ENCODE results near the gene CST5.

DNA sequence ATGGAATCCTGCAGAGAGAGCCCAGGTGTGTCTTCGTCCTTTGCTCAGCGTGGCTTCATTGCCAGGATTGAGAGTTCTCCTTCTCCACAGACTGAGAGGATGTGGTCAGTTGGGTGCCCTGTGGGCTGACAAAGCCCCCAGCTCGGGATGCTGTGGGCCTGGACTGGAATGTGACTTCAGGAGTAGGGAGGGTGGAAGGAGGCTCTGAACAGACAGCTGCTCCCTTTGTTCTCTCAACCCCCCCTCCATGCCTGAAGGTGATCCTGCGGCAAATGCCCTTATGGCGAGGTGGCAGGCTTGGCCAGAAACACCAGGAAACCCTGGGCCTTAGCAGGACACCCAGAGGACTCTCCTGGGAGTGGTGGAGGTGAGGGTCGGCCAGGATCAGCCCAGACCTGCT lies 1.8 kb upstream of the CST5 start:
- TF ChIP-seq POLR2AphosphoS5 (IDR thresholded peaks at IDR 0.05), result no peak
- TF ChIP-seq, protein P1, sequence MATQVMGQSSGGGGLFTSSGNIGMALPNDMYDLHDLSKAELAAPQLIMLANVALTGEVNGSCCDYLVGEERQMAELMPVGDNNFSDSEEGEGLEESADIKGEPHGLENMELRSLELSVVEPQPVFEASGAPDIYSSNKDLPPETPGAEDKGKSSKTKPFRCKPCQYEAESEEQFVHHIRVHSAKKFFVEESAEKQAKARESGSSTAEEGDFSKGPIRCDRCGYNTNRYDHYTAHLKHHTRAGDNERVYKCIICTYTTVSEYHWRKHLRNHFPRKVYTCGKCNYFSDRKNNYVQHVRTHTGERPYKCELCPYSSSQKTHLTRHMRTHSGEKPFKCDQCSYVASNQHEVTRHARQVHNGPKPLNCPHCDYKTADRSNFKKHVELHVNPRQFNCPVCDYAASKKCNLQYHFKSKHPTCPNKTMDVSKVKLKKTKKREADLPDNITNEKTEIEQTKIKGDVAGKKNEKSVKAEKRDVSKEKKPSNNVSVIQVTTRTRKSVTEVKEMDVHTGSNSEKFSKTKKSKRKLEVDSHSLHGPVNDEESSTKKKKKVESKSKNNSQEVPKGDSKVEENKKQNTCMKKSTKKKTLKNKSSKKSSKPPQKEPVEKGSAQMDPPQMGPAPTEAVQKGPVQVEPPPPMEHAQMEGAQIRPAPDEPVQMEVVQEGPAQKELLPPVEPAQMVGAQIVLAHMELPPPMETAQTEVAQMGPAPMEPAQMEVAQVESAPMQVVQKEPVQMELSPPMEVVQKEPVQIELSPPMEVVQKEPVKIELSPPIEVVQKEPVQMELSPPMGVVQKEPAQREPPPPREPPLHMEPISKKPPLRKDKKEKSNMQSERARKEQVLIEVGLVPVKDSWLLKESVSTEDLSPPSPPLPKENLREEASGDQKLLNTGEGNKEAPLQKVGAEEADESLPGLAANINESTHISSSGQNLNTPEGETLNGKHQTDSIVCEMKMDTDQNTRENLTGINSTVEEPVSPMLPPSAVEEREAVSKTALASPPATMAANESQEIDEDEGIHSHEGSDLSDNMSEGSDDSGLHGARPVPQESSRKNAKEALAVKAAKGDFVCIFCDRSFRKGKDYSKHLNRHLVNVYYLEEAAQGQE (IDR thresholded peaks at IDR 0.05; ENCODE audit: borderline replicate concordance), result no peak
- TF ChIP-seq, protein P2, sequence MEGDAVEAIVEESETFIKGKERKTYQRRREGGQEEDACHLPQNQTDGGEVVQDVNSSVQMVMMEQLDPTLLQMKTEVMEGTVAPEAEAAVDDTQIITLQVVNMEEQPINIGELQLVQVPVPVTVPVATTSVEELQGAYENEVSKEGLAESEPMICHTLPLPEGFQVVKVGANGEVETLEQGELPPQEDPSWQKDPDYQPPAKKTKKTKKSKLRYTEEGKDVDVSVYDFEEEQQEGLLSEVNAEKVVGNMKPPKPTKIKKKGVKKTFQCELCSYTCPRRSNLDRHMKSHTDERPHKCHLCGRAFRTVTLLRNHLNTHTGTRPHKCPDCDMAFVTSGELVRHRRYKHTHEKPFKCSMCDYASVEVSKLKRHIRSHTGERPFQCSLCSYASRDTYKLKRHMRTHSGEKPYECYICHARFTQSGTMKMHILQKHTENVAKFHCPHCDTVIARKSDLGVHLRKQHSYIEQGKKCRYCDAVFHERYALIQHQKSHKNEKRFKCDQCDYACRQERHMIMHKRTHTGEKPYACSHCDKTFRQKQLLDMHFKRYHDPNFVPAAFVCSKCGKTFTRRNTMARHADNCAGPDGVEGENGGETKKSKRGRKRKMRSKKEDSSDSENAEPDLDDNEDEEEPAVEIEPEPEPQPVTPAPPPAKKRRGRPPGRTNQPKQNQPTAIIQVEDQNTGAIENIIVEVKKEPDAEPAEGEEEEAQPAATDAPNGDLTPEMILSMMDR (IDR thresholded peaks at IDR 0.05; ENCODE audit: poor library complexity, severe bottlenecking), result no peak
